H7 (cell line): Measurements from ENCODE around the gene ALX4. TPM values are rescaled to one million over a fixed set of nuclear protein-coding genes. Genes with fewer than 3 reads are reported as not detected.

Source experiments
- DNase-seq: peaks from one replicate; pipeline ENCODE4 v3.0.0; 2012
- H3K27me3 ChIP-seq: 2 replicates; pipeline ENCODE4 v1.6.0; 2011; ENCODE audit warnings: mild to moderate bottlenecking, low read length; ENCODE audit not compliant: control insufficient read depth, insufficient read depth
- H3K36me3 ChIP-seq: replicated peaks from 2 replicates; pipeline ENCODE4 v1.5.1; 2011; ENCODE audit warnings: low read length; ENCODE audit not compliant: control insufficient read depth, insufficient read depth
- H3K4me3 ChIP-seq: 2 replicates; pipeline ENCODE4 v1.5.1; 2011; ENCODE audit warnings: low read depth, mild to moderate bottlenecking, control low read depth, low read length, moderate library complexity; ENCODE audit not compliant: insufficient read depth
- total RNA-seq: library from RNA; depleted of rRNA; stranded (reverse); fragments of >200 nt; shearing (Covaris generic); gene quantifications from 2 replicates; pipeline ENCODE4 v1.2.3, GENCODE V29; 2014

Gene ALX4
- total RNA-seq, 1 experiment from 2014 or later = not detected

DNA sequence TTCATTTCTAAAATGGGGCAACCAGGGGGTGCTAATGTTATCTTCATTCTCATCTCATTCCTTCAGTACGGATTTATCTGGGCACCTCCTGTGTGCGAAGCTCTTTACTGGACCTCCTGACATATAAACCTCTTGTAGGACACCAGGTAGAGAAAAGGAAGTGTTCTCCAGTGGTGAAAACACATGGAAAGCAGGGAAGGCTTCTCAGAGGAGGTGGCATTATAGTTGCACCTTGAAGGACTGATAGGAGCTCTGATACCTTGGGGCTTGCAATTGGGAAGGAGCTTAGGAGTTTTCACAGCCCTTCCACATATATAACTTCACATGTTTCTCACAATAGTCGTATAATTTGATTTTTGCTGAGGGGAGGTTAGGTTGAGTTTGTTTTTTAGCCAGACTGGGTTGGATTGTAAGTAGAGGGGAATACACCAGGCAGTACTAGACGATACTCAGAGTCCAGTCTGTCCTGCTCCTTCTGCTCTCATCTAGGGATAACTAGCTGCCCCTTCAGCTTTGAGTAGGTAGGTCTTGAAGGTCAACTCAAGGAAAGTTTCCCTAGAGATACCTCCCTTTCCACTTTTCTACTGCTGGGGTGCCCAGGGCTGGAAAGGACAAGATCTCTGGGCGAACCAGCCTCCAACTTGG, 34.0 kb upstream of the ALX4 start:
- Histone ChIP-seq H3K27me3 (no peaks in the 10 kb centered on the region; the same call in 1 of the 2 replicates), H3K4me3 (no peak overlapping the region), H3K36me3 (no peaks in the 10 kb centered on the region)
- DNase-seq = no peak

DNA sequence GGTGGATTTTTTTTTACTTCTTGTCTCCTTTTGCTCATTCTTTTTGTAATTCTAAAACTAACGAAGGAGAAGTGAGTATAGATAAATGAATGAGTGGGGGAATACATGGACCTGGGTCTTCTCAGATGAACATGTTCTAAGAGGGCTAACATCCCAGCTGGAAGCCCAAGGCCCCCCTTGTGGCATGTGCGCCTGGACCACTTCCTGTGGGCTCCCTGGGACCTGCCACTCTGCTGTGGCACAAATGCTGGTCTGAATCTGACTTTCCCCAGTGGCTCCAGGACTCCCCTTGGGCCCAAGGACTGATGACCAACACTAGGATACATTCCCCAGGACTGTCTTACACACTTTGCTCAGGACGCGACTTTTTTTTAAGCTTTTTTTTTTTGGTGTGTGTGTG, 32.7 kb upstream of the ALX4 start:
- no peak for DNase-seq
- Histone ChIP-seq H3K27me3 (peaks cover 10% of the 10 kb centered on the region), H3K36me3 (no peaks in the 10 kb centered on the region), H3K4me3 (no peak overlapping the region)

DNA sequence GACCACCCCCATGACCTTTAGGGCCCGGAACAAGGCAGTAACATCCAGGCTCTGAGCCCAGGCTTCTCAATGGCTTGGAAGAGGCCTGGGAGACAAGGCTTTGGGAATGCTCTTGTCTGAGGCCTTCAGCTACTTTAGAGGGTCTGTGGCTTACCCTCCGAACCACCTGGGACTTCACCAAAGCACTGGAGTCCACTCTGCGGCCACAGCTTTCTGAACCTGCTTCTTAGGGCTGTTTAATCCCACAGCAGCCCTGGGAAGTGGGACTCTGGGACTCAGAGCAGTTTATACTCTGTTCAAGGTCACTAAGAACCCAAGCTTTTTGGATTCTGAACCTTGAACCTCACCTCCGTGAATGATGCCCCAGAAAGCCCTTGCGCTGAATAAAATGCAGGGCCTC, 30.7 kb upstream of the ALX4 start:
- DNase-seq = no peak
- H3K4me3 ChIP-seq = no peak overlapping the region
- no peaks in the 10 kb centered on the region for H3K36me3 ChIP-seq
- H3K27me3 ChIP-seq = peaks cover 29% of the 10 kb centered on the region

DNA sequence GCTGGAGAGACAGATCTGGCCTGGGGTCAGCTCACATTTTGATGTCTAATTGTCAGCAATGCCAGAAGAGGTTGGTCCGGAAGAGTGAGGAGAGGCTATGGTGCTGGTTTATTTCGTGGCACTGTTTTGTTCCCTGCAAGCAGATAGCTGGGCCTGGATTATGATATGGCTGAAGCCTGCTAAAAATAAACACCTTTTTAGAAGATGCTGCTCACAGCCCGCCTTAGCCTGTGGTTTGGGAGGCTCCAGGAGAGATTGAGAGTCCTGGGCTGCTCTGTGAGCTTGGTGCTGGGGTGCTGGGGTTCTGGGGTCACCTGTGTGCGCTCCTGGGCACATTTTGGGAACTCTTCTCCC, 29.6 kb upstream of the ALX4 start:
- Histone ChIP-seq H3K4me3 (no peak overlapping the region), H3K36me3 (no peaks in the 10 kb centered on the region), H3K27me3 (peaks cover 36% of the 10 kb centered on the region)
- DNase-seq = no peak

DNA sequence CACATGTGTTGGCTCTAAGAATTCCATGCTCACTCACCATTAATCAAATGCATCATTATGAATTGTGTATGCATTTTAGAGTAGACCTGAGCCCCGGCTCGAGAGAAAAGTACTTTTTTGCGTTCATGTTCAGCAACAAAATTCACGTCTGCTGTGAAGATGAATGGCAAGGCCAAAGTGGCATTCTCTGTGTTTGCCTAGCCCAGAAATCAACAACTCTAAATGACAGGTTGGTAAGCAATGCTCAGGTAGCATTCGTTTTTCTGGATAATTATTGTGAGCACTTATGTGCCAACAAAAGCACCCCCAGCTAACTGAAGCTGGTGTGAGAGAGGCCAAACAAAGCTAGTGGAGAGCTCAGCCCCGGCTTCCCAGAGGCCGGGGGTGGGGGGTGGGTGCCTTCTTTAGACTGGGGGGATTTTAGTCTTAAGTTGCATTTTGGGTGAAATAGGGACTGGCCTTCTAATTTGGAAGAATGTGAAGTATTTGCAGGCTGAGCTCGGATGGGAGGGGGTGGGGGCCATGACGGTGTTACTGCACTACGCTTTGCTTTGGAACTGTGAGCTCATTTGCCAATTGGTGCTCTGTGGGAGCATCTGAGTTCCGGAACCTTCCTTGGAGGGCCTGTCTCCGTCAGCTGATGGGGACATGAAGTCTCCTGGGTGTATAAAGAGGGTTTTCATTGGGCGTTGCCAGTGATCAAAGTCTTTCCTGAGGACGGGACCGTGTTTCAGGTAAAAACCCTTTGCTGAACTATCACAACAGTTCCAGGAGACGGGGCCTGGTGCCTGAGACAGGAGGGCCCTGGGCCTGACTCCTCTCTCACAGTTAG, 29.0 kb upstream of the ALX4 start:
- peak; percentile 56 for DNase-seq
- no peaks in the 10 kb centered on the region for H3K36me3 ChIP-seq
- H3K4me3 ChIP-seq = no peak overlapping the region
- H3K27me3 ChIP-seq = peaks cover 42% of the 10 kb centered on the region

DNA sequence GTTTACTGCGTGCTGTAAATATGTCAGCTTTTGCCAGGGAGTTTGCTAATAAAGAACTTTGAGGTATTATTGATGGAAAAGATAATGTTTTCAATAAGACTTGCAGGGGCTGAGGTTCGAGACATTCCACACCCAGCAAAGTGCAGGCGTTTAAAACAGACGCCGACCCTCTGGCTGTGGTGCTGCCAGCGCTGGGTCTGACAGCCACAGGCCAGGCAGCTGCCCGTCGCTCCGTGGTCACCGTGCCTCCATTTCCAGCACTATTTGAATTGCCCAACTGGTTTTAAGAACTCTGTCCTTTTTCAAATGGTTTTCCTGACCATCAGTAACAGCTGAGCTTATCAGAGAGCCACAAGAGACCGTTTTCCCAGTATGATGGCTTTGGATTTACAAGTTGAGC, 28.1 kb upstream of the ALX4 start:
- peaks cover 49% of the 10 kb centered on the region for H3K27me3 ChIP-seq

DNA sequence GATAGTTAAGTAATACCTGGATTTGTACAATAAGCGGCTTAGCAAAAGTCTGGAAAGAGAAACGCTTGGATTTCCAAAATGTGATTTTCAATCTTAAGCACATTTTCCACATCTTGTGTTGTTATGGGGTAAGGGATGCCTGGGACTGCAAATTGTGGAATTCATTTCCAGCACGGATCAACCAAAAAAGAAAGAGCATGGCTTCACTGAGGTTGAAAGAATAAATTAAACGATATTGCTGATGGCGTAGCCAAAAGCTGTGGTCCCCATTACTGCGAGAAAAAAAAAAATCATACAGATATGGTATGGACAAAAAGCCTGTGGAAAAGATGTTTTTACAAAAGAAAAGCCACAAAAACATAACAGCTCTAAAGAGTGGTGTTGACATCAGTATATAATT, 26.0 kb upstream of the ALX4 start:
- no peak overlapping the region for H3K4me3 ChIP-seq
- no peak for DNase-seq
- H3K36me3 ChIP-seq = no peaks in the 10 kb centered on the region
- peaks cover 56% of the 10 kb centered on the region for H3K27me3 ChIP-seq

More for the DNA sequence above, 28.1 kb upstream of the ALX4 start:
- Histone ChIP-seq H3K36me3 (no peaks in the 10 kb centered on the region), H3K4me3 (no peak overlapping the region)
- DNase-seq = no peak

DNA sequence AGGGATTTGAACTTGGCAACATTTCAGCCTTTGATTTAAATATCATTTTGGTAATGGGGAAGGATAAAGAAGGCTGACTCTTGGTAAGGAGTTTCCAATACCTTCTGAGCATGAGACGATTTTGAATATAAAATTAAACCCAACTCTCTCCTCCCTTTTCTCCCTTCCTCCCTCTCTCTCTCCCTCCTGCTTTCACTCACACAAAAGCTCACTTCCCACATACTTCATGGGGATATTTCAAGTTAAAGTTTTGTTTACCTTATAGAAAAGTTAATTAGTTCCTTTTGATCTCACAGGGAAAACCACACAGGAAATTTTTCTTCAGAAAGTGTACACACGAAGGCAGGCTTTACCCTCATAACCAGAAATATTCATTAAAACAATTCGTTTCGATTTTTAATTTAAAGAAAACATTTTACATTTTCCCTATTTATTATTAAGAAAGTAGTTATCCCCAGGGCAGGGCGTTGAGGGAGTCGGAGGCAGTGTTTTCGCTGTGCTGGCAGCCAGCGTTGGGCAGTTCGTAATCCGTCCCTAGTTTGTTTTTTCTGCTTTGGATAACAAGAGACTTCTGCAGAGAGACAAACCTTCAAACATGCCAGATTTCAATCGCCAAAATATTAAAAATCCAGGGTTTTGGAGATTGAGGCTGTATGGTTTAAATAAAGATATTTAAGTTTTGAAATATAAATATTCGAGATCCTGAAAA, 25.3 kb upstream of the ALX4 start:
- no peaks in the 10 kb centered on the region for H3K36me3 ChIP-seq
- no peak for DNase-seq
- H3K27me3 ChIP-seq = peaks cover 59% of the 10 kb centered on the region
- H3K4me3 ChIP-seq = no peak overlapping the region

DNA sequence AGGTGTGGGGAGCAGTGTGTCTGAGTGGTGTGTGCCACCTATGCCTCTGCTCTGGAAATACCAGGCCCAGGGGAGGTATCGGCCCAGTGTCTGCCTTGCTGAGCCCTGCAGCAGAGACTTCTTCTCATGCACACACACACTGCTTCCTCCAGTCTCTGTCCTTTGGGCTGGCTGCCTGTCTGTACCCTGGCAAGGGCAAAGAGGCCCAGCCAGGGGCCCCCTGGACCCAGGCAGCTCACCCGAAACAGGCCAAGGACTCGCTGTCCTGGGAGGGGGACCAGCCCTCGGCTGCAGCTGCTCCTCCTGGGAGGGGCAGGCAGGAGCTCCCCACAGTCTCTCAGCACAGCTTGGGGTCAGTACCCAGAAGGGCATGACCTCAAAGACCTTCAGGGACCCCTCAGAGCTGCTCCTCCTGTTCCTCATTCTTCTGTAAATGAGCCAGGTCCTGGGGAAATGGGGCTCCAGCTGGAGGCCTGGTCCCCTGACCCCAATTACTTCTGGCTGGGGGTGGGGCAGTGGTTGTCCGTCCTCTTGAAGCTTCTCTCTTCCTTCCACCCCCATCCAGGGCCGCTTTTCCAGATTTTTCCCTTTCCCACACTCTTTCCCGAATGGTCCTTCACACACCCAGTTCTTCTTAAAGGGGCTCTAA, 24.5 kb upstream of the ALX4 start:
- Histone ChIP-seq H3K27me3 (peaks cover 65% of the 10 kb centered on the region), H3K36me3 (no peaks in the 10 kb centered on the region), H3K4me3 (no peak overlapping the region)
- peak; percentile 80 for DNase-seq

DNA sequence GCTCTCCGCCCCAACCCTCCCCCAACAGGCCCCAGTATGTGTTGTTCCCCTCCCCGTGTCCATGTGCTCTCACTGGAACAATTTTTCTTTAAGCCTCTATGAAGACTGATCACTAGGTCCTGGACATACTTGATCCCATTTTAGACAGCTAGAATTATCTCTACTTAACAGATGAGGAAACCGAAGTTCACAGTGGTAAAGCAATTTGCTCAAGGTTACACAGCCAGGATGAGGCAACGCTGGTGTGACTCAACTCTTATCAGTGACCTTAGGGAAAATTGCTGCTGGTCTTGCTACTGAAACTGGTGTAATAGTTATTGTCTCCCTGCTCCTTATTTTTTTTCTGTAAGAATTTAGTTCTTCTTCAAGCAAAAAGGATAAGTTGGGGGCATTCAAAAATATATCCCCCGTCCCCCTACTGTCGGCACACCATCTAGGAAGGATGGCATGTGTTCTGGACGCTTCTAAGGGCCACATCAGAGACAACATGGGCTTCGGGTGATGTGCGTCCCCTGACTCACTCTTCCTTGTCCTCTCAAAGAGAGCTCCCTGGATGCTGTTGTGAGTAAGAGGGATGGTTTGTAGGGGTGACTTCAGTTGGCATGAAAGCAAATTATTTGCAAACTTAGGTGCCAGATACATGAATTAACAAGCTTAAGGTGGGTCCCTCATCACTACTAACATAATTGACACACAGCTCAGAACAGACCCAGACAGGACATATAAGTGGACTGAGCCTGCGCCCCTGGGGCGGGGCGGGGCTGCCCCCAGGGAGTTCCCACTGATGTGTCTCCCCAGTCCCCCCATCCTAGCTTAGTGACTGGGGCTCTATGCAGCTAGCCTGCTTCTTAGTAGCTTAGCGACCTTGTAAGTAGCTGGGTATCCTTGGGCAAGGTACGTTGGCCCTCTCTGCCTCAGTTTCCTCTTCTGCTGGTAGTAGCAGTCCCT, 23.6 kb upstream of the ALX4 start:
- peaks cover 67% of the 10 kb centered on the region for H3K27me3 ChIP-seq
- no peaks in the 10 kb centered on the region for H3K36me3 ChIP-seq
- no peak overlapping the region for H3K4me3 ChIP-seq
- DNase-seq = no peak

DNA sequence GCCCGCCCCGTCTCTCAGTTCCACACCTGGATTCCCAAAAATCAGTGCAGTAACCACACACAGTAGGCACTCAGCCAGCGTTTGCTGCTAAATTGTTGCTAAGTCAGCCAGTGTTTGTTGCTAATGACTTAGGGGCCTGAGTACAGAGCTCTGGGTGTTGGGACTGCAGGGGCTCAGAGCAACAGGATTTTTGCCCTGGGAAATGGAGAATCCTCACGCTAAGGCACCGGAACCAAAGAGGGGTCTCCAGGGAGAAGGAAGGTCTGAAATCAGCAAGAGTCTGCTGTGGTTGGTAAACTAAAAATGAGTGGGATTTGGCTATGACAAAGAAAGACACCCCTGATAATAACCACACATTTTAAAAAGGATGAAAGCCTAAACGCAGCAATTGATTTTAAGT, 22.7 kb upstream of the ALX4 start:
- Histone ChIP-seq H3K4me3 (no peak overlapping the region), H3K27me3 (peaks cover 60% of the 10 kb centered on the region), H3K36me3 (no peaks in the 10 kb centered on the region)
- no peak for DNase-seq

DNA sequence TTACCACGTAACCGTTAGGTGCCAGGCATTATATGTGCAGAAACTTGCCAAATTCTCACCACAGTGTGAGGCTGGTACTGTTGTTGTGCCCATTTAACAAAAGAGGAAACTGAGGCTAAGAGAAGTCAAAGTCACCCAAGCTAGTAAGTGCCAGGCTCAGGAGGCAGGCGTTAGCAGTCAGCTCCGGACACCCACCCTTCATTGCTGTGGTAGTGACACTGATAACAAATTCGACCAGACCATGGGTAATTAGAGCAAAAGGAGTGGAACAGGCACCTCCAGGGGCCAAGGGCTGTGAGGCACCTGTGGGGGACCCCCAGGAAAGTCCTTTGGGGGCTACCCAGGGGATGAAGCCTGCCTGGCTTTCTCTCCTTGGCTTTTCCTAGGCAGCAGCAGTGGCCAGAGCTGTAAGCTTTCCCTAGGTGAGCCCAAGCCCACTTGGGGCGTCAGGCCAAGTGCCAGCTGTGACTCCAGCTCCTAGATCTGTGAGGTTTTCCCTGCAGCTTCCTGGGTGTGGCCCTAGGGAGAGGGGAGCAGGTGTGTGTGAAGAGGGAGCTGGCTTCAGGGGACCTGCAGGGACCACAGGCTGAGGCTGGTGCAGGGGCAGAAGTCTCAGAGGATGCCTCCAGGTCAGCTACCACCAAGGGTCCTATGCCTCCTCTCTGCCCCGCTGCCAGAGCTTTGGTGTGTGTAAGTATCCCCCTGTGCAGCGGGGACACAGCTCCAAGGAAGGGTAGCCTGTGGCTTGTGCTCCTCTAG, 19.7 kb upstream of the ALX4 start:
- no peak for DNase-seq
- Histone ChIP-seq H3K4me3 (no peak overlapping the region), H3K36me3 (no peaks in the 10 kb centered on the region), H3K27me3 (peaks cover 65% of the 10 kb centered on the region)

DNA sequence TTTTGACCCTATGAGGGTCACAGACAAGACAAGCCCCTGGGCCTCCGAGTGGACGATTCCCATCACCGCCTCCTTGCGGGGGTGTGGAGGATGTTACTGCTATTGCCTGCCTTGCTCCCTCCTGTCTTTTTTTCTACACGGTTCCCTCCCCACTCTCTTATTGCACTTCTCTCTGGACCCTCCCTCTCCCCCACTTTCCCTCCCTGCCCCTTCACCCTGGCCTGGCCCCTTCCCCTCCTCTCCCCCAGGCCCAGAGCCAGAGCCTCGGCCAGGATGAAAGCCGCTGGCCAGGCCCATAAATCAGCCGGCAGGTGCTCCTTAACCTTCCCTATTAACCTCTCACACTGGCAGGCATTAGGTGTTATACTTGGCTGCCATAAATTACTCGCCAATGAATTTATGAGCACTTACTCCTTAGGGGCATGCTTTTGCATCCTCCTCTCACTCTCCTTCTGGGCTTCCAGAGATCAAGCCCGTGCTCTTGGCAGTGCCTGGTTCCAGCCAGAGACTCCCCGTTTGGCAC, 18.3 kb upstream of the ALX4 start:
- peaks cover 66% of the 10 kb centered on the region for H3K27me3 ChIP-seq
- H3K4me3 ChIP-seq = no peak overlapping the region
- peak; percentile 68 for DNase-seq
- H3K36me3 ChIP-seq = no peaks in the 10 kb centered on the region
